ENCODE measurements around the gene CPT1C. TPM values are rescaled to one million over a fixed set of nuclear protein-coding genes. Genes with fewer than 3 reads are reported as not detected.
"Not testable (repeated sequence)": the region's sequence is repeated elsewhere in the genome, so short reads cannot be mapped to it uniquely, and the experiment has no call there.

The CPT1C gene
- total and polyA plus RNA-seq, 3 experiments from 2014 or later, result 0.66 to 0.84 TPM; not detected in 1

DNA sequence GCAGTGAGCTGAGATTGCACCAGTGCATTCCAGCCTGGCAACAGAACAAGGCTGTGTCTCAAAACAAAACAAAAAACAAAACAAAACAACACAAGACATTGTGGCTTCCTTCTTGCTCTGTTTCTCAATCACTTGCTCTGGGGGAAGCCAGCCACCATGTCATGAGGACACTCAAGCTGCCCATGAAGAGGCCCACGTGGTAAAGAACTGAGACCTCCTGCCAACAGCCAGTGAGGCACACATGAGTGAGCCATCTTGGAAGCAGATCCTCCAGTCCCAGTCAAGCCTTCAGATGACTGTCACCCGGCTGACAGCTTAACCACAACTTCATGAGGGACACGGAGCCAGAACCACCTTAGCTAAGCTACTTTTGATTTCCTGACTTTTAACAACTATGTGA lies 25.2 kb downstream of the CPT1C start:
- Mint-ChIP-seq H3K9me3 (no peaks in the 10 kb centered on the region), H3K27me3 (no peaks in the 10 kb centered on the region), H3K36me3 (peaks cover 1 to 9% (median 2%) of the 10 kb centered on the region in 3 donors), H3K27ac (peak overlapping the region in 2 of 8 donors; percentile 12 to 55), H3K4me1 (peaks cover 7 to 16% (median 8%) of the 10 kb centered on the region in 3 donors), H3K4me3 (peak overlapping the region in 1 of 7 donors; percentile 41)
- Histone ChIP-seq H3K27ac (ENCODE audit: low read depth, low read length) (peak overlapping the region; percentile 24), H3K4me3 (ENCODE audit: low read length) (no peak overlapping the region), H3K27me3 (ENCODE audit: insufficient read depth, low read length, poor library complexity, severe bottlenecking) (no peaks in the 10 kb centered on the region), H3K9me3 (ENCODE audit: low read length) (no peaks in the 10 kb centered on the region), H3K4me1 (ENCODE audit: insufficient read depth, low read length) (peaks cover 9% of the 10 kb centered on the region), H3K36me3 (ENCODE audit: insufficient read depth, low read length) (no peaks in the 10 kb centered on the region)
- ChIA-PET POLR2A (no interaction called here), CTCF (interaction anchor here (0.5 to 3.5 kb wide), 2 partner anchors 35 to 127 kb away, joined by 3 to 10 read pairs; no protein-coding TSS in a partner anchor)
- no peak for DNase-seq

DNA sequence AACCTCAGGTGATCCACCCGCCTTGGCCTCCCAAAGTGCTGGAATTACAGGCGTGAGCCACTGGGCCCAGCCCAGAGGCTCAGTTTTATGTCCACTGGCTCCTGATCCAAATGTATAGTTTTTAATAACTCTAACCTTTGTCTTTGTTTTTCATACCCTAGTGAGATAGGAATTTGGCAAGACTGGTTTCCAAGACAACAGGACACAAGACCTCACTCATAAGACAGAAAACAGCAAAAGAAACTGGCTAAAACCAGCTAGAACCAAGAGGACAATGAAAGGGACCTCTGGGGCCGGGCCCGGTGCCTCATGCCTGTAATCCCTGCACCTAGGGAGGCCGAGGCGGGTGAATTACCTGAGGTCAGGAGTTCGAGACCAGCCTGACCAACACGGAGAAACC lies 27.6 kb downstream of the CPT1C start:
- Histone ChIP-seq H3K4me1 (ENCODE audit: insufficient read depth, low read length) (peaks cover 9% of the 10 kb centered on the region), H3K9me3 (ENCODE audit: low read length) (no peaks in the 10 kb centered on the region), H3K27me3 (ENCODE audit: insufficient read depth, low read length, poor library complexity, severe bottlenecking) (no peaks in the 10 kb centered on the region), H3K4me3 (ENCODE audit: low read length) (no peak overlapping the region), H3K36me3 (ENCODE audit: insufficient read depth, low read length) (no peaks in the 10 kb centered on the region), H3K27ac (ENCODE audit: low read depth, low read length) (no peak overlapping the region)
- DNase-seq, result no peak
- H3K4me3 Mint-ChIP-seq, result peak overlapping the region in 6 of 7 donors; percentile 27 to 69 (median 53)
- ChIA-PET CTCF (interaction anchor here (1.1 to 3.5 kb wide), 6 partner anchors 14 to 94 kb away, joined by 3 to 10 read pairs (median 4); partner anchors contain the start of genes AP2A1 and FUZ), POLR2A (interaction anchor here (0.6 to 1.6 kb wide), 3 partner anchors 10 to 75 kb away, joined by 3 to 5 read pairs (median 3); partner anchors contain the start of gene AP2A1)
- H3K36me3 Mint-ChIP-seq, result peaks cover 2 to 9% (median 7%) of the 10 kb centered on the region in 3 donors
- peaks cover 0 to 1% (median 0%) of the 10 kb centered on the region in 5 donors for H3K9me3 Mint-ChIP-seq
- H3K4me1 Mint-ChIP-seq, result peaks cover 7 to 16% (median 8%) of the 10 kb centered on the region in 3 donors
- peak overlapping the region in 4 of 8 donors; percentile 38 to 77 (median 56) for H3K27ac Mint-ChIP-seq
- H3K27me3 Mint-ChIP-seq, result no peaks in the 10 kb centered on the region

DNA sequence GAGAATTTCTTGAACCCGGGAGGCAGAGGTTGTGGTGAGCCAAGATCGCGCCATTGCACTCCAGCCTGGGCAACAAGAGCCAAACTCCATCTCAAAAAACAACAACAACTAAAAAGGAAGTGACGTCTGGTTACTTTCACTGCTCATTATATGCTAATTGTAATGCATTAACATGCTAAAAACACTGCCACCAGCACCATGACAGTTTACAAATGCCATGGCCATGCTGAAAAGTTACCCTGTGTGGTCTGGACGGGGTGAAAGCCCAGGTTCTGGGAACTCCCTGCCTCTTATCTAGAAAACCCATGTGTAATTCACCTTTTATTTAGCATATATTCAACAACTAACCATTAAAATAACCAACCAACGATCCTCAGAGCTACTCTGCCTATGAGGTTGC lies 28.1 kb downstream of the CPT1C start:
- CTCF ChIA-PET, result no interaction called here

DNA sequence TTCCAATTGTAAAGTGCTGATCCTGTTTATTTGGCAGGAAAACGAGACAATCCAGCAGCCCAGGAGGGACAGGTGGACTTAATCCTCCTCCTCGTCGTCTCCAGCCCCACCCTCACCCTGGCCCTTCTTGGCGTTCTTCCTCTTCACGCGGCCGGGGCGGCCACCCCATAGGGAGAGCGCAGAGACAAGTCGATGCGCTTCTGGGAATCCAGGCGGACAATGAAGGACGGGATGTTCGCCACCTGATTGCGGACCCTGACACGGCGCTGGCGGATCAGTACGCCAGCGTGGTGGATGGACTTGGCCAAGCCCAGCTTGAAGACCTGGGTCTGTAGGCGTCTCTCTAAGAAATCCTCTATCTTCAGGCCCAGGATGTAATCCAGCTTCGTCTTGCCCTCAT lies 28.5 kb downstream of the CPT1C start:
- H3K36me3 Mint-ChIP-seq; H3K4me1 ChIP-seq (ENCODE audit: insufficient read depth, low read length); H3K9me3 Mint-ChIP-seq; DNase-seq; H3K27me3 Mint-ChIP-seq; H3K36me3 ChIP-seq (ENCODE audit: insufficient read depth, low read length); H3K9me3 ChIP-seq (ENCODE audit: low read length); H3K27me3 ChIP-seq (ENCODE audit: insufficient read depth, low read length, poor library complexity, severe bottlenecking); H3K27ac ChIP-seq (ENCODE audit: low read depth, low read length); CTCF ChIA-PET; H3K4me3 ChIP-seq (ENCODE audit: low read length): not testable (repeated sequence)
- Mint-ChIP-seq H3K27ac (peak overlapping the region in 1 of 8 donors; percentile 24), H3K4me3 (peak overlapping the region in 5 of 7 donors; percentile 24 to 54 (median 36)), H3K4me1 (peaks cover 7 to 16% (median 8%) of the 10 kb centered on the region in 3 donors)
- POLR2A ChIA-PET, result interaction anchor here (0.6 to 0.7 kb wide), 4 partner anchors 30 to 977 kb away, joined by 3 to 5 read pairs (median 4); partner anchors contain the start of gene HSD17B14

More for the DNA sequence above, 28.1 kb downstream of the CPT1C start:
- Histone ChIP-seq H3K4me3 (ENCODE audit: low read length) (no peak overlapping the region), H3K27ac (ENCODE audit: low read depth, low read length) (no peak overlapping the region), H3K27me3 (ENCODE audit: insufficient read depth, low read length, poor library complexity, severe bottlenecking) (no peaks in the 10 kb centered on the region), H3K9me3 (ENCODE audit: low read length) (no peaks in the 10 kb centered on the region), H3K36me3 (ENCODE audit: insufficient read depth, low read length) (no peaks in the 10 kb centered on the region), H3K4me1 (ENCODE audit: insufficient read depth, low read length) (peaks cover 9% of the 10 kb centered on the region)
- Mint-ChIP-seq H3K9me3 (peaks cover 0 to 1% (median 0%) of the 10 kb centered on the region in 5 donors), H3K27me3 (no peaks in the 10 kb centered on the region), H3K4me1 (peaks cover 7 to 16% (median 8%) of the 10 kb centered on the region in 3 donors), H3K36me3 (peaks cover 2 to 9% (median 7%) of the 10 kb centered on the region in 3 donors), H3K4me3 (peak overlapping the region; percentile 29 to 54 (median 52)), H3K27ac (peak overlapping the region in 5 of 8 donors; percentile 2 to 63 (median 38))
- DNase-seq, result no peak
- POLR2A ChIA-PET, result interaction anchor here (0.6 kb wide), 1 partner anchor 75 kb away, joined by 3 read pairs; no protein-coding TSS in a partner anchor

DNA sequence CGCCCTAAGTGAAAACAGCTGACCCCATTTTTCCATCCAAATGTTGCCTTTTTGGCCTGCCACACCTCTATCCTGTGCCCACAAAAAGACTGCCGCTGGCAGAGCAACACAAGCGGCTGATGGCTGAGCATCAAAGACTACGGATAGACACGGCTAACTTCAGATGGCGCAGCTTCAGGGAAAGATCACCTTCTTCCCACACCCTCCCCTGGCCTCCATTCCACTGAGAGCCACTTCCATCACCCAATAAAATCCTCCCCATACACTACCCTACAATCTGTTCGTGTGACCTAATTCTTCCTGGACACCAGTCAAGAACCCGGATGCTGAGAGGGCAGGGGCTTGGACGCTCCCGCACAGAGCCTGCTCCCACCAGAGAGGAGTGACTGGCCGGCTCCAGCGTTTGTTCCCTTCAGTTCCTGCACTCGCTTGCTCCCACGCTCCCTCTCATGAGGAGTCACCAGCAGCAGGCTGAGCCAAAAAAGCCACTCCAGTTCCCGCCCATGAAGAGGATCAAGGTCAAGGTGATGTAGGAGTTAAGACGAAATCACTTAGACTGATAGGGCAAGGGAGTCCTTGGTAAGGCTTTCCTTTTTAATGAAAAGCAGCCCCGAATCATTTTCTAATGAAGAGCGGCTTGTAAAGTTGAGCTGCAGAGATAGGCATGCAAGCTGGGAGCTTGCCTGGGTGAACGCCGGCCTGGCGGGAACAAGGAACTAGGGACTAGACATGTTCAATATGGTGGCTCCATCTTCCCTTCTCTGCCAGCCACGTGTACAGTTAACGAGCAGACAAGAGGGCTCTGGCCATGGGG lies 36.5 kb downstream of the CPT1C start:
- POLR2A ChIA-PET, result interaction anchor here (1.2 kb wide), 1 partner anchor 10 kb away, joined by 3 read pairs; no protein-coding TSS in a partner anchor
- no peak for DNase-seq

DNA sequence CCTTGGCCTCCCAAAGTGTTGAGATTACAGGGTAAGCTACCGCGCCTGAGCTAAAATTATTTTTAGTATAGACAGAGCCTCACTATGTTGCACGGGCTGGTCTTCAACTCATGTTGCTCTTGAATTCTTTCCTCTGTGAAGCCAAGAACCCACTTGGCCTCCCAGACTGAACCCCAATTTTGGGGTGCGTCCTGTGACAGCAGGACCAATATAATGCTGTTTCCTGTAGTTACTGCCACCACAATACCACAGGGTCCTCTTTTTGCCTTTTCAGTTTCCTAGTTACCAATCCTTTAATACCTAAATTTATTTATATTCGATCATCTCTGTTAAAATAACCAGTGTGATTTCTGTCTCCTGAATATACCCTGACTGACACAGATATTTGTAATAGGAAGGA lies 39.2 kb downstream of the CPT1C start:
- H3K27ac ChIP-seq (ENCODE audit: low read depth, low read length), result no peak overlapping the region
- H3K36me3 Mint-ChIP-seq, result peaks cover 0 to 6% (median 1%) of the 10 kb centered on the region in 3 donors
- ChIA-PET CTCF (interaction anchor here (1.4 kb wide), 1 partner anchor 13 kb away, joined by 6 read pairs; no protein-coding TSS in a partner anchor), POLR2A (no interaction called here)
- no peak overlapping the region for H3K4me3 Mint-ChIP-seq
- no peaks in the 10 kb centered on the region for H3K9me3 ChIP-seq (ENCODE audit: low read length)
- H3K27me3 ChIP-seq (ENCODE audit: insufficient read depth, low read length, poor library complexity, severe bottlenecking), result no peaks in the 10 kb centered on the region
- peaks cover 3% of the 10 kb centered on the region in 2 donors for H3K27me3 Mint-ChIP-seq
- H3K27ac Mint-ChIP-seq, result peak overlapping the region in 1 of 8 donors; percentile 63
- no peaks in the 10 kb centered on the region for H3K4me1 ChIP-seq (ENCODE audit: insufficient read depth, low read length)
- H3K4me3 ChIP-seq (ENCODE audit: low read length), result no peak overlapping the region
- H3K9me3 Mint-ChIP-seq, result no peaks in the 10 kb centered on the region
- H3K4me1 Mint-ChIP-seq, result no peaks in the 10 kb centered on the region
- DNase-seq, result no peak
- H3K36me3 ChIP-seq (ENCODE audit: insufficient read depth, low read length), result no peaks in the 10 kb centered on the region

More for the DNA sequence above, 36.5 kb downstream of the CPT1C start:
- Histone ChIP-seq H3K9me3 (ENCODE audit: low read length) (no peaks in the 10 kb centered on the region), H3K36me3 (ENCODE audit: insufficient read depth, low read length) (no peaks in the 10 kb centered on the region), H3K4me1 (ENCODE audit: insufficient read depth, low read length) (no peaks in the 10 kb centered on the region), H3K27ac (ENCODE audit: low read depth, low read length) (no peak overlapping the region), H3K27me3 (ENCODE audit: insufficient read depth, low read length, poor library complexity, severe bottlenecking) (no peaks in the 10 kb centered on the region), H3K4me3 (ENCODE audit: low read length) (no peak overlapping the region)
- CTCF ChIA-PET, result no interaction called here
- no peak overlapping the region for H3K4me3 Mint-ChIP-seq
- no peak overlapping the region for H3K27ac Mint-ChIP-seq
- peaks cover 0 to 13% (median 3%) of the 10 kb centered on the region in 3 donors for H3K36me3 Mint-ChIP-seq
- no peaks in the 10 kb centered on the region for H3K9me3 Mint-ChIP-seq
- peaks cover 0 to 3% of the 10 kb centered on the region in 2 donors for H3K27me3 Mint-ChIP-seq
- no peaks in the 10 kb centered on the region for H3K4me1 Mint-ChIP-seq

DNA sequence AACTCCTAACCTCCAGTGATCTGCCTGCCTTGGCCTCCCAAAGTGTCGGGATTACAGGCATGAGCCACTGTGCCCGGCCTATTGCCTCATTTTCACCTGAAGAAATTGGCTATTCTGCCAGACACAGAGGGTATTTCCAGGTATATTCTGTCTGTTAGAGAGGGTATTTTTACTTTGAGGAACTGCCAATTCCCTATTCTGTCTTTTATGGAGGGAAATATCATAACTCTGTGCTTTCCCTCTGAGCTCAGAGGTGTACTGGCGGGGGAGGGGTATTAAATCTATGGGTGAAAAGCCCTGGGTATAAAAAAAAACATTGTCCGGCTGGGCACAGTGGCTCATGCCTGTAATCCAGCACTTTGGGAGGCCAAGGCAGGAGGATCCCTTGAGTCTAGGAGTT lies 47.4 kb downstream of the CPT1C start:
- Histone ChIP-seq H3K27ac (ENCODE audit: low read depth, low read length) (no peak overlapping the region), H3K4me1 (ENCODE audit: insufficient read depth, low read length) (no peaks in the 10 kb centered on the region), H3K4me3 (ENCODE audit: low read length) (no peak overlapping the region), H3K9me3 (ENCODE audit: low read length) (no peaks in the 10 kb centered on the region), H3K27me3 (ENCODE audit: insufficient read depth, low read length, poor library complexity, severe bottlenecking) (no peaks in the 10 kb centered on the region), H3K36me3 (ENCODE audit: insufficient read depth, low read length) (no peaks in the 10 kb centered on the region)
- DNase-seq, result no peak
- CTCF ChIA-PET, result interaction anchor here (2.2 kb wide), 1 partner anchor 20 kb away, joined by 4 read pairs; no protein-coding TSS in a partner anchor
- H3K36me3 Mint-ChIP-seq, result no peaks in the 10 kb centered on the region
- POLR2A ChIA-PET, result interaction anchor here (0.7 kb wide), 1 partner anchor 15 kb away, joined by 4 read pairs; no protein-coding TSS in a partner anchor
- peaks cover 6% of the 10 kb centered on the region in 3 donors for H3K4me1 Mint-ChIP-seq
- no peak overlapping the region for H3K27ac Mint-ChIP-seq
- no peak overlapping the region for H3K4me3 Mint-ChIP-seq
- peaks cover 2 to 7% of the 10 kb centered on the region in 2 donors for H3K27me3 Mint-ChIP-seq
- H3K9me3 Mint-ChIP-seq, result no peaks in the 10 kb centered on the region
